ENCODE data around the gene C11orf52. TPM values are rescaled to one million over a fixed set of nuclear protein-coding genes. Genes with fewer than 3 reads are reported as not detected.
A peak's percentile ranks its signal among the peaks of the same experiment; 100 is the strongest.

Gene C11orf52
- total RNA-seq, 1 experiment from 2014 or later, result not detected

DNA sequence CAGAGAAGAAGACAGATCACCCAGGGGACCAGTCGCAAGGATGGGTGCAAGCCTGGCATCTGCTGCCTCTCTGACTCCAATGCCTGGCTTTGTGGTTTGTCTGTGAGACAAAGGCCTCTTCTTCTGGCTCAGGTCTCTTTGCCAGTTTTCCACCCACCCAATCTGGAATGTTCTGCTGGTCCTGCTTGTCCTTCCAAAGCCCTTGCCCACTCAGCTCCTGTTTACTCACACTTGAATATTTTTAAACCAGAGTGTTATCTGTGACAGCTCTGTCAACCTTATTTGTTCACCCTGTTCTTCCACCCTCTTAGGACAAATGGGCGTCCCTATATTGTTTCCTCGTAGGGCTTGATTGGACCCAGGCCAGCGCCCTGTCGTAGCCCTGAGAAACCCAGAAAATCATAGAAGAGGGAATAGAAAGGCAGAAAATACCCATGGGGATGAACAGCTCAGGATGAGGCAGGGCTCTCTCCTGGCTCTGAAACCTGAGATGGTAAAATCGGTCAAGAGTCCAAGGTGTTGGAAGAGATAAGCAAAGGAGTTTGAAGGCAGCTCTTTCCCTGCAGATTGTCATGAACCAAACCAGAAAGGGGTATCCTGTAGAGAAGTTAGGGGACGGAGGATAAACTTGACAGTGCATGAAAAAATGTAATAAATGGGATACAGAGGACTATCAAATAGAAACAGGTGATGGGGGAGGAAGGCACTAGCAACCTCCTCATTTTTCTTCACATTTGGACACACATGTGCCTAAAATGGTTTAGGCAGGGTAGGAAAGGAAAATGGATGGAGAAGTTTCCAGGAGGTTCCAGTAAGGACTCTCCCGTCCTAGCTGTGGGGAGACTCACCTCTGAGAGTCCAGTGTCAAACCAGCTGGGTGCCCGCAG is 7.8 kb upstream of the C11orf52 start:
- in situ Hi-C loops (cut with HindIII; ENCODE audit: low pct_unique_long_range_greater_than_20kb, low sequenced_read_pairs), result no loop called here

DNA sequence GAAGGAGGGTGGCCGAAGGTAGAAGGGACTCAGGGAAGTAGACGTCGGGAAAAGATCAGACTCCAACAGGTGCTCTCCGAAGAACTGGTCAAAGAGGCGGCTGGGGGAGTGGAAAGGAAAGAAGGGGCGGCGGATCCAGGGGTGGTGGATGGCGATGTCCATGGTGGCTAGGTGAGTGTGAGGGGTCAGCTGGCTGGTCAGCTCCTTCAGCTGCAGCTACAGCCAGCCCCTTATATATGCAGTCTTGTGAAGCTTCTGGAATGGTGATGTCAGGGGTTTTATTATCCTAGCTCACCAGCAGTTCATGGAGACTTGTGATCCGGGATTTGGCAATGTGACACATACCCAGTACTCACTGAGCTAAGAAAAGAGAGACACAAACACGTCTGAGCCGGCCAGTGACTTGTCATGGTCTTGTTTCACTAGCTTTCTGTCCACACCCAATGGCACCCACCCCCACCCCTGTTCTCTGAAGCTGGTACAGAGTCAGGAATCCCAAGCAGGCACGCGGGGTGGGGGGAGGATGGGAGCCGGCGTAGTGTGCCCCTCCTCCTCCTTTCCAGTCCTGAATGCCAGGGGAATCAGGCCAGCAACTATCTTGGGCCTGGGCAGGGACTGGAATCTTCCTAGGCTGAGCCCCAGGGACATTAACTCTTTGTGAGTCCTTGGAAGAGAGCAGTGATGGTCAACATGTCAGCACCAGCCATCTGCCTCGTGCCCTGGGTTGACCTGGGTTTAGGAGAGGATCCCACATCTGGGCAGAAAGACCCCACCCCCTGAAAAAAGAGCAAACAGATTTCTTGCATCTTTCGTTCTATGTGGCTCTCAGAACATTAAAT is 6.9 kb upstream of the C11orf52 start, which contains the start of gene CRYAB:
TSS of gene CRYAB (minus strand) at position 208 of the 839 bp plus-strand sequence. CDS start at position 162, 46 bp downstream.
- DNase-seq (ENCODE audit: low read depth, low spot score), result peak; percentile 49
- in situ Hi-C loops (cut with HindIII; ENCODE audit: low pct_unique_long_range_greater_than_20kb, low sequenced_read_pairs), result no loop called here

More for the DNA sequence above, 7.8 kb upstream of the C11orf52 start:
- peak; percentile 60 for DNase-seq (ENCODE audit: low read depth, low spot score)

DNA sequence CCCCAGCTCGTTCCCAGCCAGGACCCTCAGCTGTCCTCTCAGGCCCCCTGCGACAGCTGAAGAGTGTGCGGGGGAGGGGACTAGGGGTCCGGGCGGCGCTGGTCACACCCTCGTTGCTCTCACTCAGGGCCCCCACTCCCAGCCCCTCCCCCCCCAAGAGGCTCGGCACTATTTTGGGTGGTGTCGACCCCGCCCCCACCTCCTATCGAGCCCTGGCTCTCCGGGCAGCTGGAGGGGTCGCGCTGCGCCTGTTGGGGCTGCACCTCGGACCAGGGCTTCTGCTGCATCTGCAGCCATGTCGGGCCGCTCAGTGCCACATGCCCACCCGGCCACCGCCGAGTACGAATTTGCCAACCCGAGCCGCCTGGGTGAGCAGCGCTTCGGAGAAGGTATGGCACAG is 6.2 kb upstream of the C11orf52 start, which contains the start of gene HSPB2:
TSS of gene HSPB2 (plus strand) at position 200 of the 400 bp plus-strand sequence. CDS start at position 296, 96 bp downstream.
- in situ Hi-C loops (cut with HindIII; ENCODE audit: low pct_unique_long_range_greater_than_20kb, low sequenced_read_pairs), result no loop called here

DNA sequence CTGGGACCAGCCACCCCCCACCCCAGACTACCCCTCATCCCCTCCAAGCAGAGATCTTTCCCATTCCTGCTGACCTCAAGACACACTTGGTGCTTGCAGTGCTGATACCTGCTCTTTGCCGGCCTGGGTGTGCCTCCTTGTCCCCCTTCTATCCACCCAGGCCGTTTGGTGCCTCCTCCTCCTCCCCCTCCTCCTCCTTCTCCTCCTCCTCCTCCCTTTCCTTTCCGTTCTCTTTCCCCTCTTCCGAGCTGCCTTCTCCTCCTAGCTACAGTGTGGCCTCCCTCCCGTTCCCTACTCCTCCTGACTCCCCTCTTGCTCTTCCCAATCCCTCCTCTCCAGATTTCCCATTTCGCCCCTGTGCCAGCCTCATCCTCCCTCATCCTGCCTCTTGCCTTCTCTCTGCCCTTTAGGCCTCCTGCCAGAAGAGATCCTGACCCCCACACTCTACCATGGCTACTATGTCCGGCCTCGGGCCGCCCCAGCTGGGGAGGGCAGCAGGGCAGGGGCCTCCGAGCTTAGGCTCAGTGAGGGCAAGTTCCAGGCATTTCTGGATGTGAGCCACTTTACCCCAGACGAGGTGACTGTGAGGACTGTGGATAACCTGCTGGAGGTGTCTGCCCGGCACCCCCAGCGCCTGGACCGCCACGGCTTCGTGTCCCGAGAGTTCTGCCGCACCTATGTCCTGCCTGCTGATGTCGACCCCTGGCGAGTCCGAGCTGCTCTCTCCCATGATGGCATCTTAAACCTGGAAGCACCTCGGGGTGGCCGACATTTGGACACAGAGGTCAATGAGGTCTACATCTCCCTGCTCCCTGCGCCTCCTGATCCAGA is 5.5 kb upstream of the C11orf52 start:
- in situ Hi-C loops (cut with HindIII; ENCODE audit: low pct_unique_long_range_greater_than_20kb, low sequenced_read_pairs), result no loop called here
- DNase-seq (ENCODE audit: low read depth, low spot score), result no peak

More for the DNA sequence above, 6.2 kb upstream of the C11orf52 start, which contains the start of gene HSPB2:
- no peak for DNase-seq (ENCODE audit: low read depth, low spot score)

DNA sequence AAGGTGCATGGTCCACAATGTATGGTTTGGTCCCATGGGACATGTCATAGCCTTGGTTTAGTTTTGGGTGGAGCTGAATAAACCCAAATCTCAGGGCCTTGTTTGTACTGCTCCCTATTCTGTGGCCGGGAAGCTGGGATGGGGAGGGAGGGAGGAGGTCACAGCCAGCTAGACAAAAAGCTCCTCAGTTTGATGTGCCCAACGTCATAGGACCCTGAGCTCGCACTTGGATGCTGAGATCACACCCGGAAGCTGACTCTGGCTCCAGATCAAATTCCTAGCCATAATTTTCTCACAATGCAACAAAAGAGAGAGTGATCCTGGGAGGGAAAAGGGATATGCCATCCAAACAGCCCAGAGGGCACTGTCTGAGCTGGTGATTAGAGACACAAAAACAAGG is 4.7 kb upstream of the C11orf52 start:
- DNase-seq (ENCODE audit: low read depth, low spot score), result peak; percentile 88

DNA sequence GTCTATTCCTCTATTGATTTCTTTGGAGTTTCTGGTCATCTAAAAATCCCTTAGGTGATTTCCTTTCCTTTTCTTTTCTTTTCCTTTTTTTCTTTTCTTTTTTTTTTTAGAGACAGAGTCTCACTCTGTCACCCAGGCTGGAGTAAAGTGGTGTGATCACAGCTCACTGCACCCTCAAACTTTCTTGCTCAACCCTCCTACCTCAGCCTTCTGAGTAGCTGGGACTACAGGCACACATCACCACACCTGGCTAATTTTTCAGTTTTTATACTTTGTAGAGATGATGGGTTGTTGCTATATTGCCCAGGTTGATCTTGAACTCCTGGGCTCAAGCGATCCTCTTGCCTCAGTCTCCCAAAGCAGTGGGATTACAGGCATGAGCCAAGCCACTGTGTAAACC is 1.9 kb upstream of the C11orf52 start:
- in situ Hi-C loops (cut with HindIII; ENCODE audit: low pct_unique_long_range_greater_than_20kb, low sequenced_read_pairs), result no loop called here
- DNase-seq (ENCODE audit: low read depth, low spot score), result no peak

More for the DNA sequence above, 4.7 kb upstream of the C11orf52 start:
- in situ Hi-C loops (cut with HindIII; ENCODE audit: low pct_unique_long_range_greater_than_20kb, low sequenced_read_pairs), result no loop called here

DNA sequence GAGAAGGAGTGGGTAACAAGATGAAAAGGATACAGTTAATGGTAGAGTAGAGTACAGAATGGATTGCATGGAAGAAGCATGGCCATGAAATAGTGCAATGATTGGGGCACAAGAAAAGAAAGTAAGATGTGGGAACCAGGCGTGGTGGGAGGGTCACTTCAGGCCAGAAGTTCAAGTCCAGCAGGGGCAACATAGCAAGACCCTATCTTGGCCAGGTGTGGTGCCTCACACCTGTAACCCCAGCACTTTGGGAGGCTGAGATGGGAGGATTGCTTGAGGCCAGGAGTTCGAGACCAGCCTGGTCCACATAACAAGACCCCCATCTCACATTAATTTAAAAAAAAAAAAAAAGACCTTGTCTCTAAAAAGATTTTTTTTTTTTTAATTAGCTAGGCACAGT is 1.4 kb upstream of the C11orf52 start:
- in situ Hi-C loops (cut with HindIII; ENCODE audit: low pct_unique_long_range_greater_than_20kb, low sequenced_read_pairs), result no loop called here
- DNase-seq (ENCODE audit: low read depth, low spot score), result no peak

DNA sequence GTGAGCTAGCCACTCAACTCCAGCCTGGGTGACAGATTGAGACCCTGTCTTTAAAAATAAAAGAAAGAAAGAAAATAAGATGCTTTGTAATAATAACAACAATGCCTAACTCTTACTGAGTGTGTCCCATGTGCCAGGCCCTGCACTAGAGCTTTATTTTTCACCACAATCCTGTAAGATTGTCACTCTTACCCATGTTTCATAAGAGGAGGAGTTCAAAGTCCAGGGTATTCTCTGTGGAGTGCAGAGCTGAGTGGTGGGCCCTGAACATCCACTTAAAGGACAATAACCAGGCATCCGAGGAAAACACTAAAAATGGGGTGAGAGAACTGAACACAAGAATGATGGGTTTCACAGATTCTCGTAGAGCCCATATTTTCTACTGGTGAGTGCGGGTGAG is 925 bp upstream of the C11orf52 start:
- in situ Hi-C loops (cut with HindIII; ENCODE audit: low pct_unique_long_range_greater_than_20kb, low sequenced_read_pairs), result no loop called here

DNA sequence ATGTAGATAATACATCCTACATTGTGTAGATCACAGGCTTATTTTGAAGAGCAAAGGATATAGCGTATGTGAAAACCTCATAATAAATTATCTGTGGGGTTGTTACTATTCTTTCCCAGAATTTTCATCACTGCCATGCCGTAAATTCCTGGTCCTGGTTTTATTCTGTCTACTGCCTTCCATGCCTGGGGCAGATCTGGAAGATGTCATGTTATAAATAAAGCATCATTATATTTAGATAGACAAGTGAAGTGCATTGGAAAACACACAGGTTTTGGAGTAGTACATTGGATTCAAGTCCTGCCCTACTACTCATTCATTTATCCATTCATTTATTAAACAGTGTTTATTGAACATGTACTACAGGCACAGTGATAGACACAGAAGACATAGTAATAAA is 2.2 kb downstream of the C11orf52 start:
- no peak for DNase-seq (ENCODE audit: low read depth, low spot score)
- in situ Hi-C loops (cut with HindIII; ENCODE audit: low pct_unique_long_range_greater_than_20kb, low sequenced_read_pairs), result no loop called here

More for the DNA sequence above, 925 bp upstream of the C11orf52 start:
- no peak for DNase-seq (ENCODE audit: low read depth, low spot score)

DNA sequence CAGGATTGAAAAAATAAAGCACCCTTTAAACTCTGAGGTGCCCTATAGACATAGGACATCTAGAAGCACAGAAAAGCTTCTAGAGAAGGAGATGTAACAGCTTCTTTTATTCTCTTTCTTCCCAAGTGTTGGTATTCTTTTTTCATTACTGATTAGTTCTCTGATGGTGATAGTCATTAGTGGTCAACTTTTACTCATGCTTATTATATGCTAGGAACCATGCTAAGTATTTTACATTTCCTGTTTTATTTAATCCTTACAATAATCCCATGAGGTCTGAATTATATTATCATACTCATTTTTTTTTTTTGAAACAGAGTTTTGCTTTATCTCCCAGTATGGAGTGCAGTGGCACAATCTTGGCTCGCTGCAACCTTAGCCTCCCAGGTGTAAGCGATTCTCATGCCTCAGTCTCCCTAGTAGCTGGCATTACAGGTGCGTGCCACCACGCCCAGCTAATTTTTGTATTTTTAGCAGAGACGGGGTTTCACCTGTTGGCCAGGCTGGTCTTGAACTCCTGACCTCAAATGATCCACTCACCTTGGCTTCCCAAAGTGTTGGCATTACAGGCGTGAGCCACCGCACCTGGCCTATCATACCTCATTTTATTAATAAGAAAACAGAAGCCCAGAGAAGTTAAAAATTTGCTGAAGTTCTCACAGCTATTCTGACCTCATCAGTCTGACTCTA is 3.0 kb downstream of the C11orf52 start:
- DNase-seq (ENCODE audit: low read depth, low spot score), result no peak
- in situ Hi-C loops (cut with HindIII; ENCODE audit: low pct_unique_long_range_greater_than_20kb, low sequenced_read_pairs), result no loop called here

DNA sequence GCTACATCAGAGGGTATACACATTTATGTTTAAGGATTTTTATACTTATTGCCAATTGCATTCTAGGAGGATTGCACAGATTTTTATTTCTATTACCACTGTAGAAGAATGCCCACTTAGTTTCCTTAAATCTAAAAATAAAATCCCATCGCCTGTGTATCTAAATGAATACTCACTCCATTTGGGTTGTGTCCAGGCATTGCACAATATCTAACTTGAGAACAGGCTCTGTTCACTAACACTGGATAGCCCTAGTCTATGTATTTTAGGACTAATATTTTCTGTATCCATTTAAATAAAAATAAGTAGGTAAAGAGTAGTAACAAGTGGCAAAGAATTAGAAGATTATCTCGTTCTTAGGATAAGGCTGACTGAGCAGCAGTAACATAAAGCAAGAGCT is 4.1 kb downstream of the C11orf52 start:
- in situ Hi-C loops (cut with HindIII; ENCODE audit: low pct_unique_long_range_greater_than_20kb, low sequenced_read_pairs), result no loop called here
- peak; percentile 47 for DNase-seq (ENCODE audit: low read depth, low spot score)

DNA sequence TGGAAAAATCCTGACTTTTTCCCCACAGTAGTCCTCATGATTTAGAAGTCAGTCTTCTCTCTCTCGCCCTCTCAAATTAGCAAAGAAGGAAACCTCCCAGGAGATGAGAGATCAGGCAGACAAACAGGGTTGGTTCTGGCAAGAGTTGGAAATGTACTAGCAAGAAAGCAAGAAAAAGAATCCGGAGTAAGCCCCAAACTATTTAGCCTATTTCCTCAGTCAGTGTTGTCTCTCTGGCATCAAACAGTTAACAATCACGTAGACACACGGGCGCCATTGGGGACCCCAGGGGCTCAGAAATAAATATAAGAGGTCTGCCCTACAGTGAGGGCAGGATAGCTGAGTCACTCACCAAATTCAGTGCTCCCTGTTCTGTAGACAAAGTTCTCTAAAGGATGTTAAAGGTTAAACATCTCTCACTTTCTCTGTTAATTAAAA is 4.7 kb downstream of the C11orf52 start:
- no peak for DNase-seq (ENCODE audit: low read depth, low spot score)
- in situ Hi-C loops (cut with HindIII; ENCODE audit: low pct_unique_long_range_greater_than_20kb, low sequenced_read_pairs), result no loop called here

DNA sequence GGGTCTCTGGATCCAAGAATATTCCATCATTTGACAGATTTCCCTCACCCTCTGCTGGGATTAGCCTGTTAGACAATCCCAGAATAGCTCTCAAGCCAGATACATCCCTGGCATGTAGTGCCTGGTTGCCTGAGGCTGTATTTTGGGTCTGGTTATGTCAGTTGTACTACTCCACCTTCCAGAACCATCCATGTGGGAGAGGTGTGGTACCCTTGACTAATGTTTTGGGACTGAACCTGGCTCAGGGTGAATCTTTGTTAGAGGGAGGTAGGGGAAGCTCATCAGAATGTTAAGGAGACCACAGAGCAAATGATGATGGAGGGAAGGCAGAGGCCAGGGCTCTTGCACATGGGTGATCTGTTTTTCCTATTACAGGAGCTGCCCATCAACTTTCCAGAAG is 5.2 kb downstream of the C11orf52 start:
- no peak for DNase-seq (ENCODE audit: low read depth, low spot score)
- in situ Hi-C loops (cut with HindIII; ENCODE audit: low pct_unique_long_range_greater_than_20kb, low sequenced_read_pairs), result no loop called here

DNA sequence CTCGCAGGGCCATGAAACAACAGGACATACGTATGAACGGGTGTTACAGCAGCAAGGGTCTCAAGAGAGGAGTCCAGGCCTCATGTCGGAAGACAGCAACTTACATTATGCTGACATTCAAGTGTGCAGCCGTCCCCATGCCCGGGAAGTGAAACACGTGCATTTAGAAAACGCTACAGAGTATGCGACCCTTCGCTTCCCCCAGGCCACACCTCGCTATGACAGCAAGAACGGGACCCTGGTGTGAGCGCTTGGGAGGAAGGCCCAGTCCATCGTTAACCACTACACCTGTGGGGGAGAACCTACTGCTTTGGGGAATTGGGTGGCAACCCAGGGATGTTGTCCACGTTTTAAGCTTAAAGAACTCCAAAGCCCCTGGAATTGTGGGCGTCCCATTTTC is 7.2 kb downstream of the C11orf52 start:
- in situ Hi-C loops (cut with HindIII; ENCODE audit: low pct_unique_long_range_greater_than_20kb, low sequenced_read_pairs), result no loop called here
- DNase-seq (ENCODE audit: low read depth, low spot score), result no peak

DNA sequence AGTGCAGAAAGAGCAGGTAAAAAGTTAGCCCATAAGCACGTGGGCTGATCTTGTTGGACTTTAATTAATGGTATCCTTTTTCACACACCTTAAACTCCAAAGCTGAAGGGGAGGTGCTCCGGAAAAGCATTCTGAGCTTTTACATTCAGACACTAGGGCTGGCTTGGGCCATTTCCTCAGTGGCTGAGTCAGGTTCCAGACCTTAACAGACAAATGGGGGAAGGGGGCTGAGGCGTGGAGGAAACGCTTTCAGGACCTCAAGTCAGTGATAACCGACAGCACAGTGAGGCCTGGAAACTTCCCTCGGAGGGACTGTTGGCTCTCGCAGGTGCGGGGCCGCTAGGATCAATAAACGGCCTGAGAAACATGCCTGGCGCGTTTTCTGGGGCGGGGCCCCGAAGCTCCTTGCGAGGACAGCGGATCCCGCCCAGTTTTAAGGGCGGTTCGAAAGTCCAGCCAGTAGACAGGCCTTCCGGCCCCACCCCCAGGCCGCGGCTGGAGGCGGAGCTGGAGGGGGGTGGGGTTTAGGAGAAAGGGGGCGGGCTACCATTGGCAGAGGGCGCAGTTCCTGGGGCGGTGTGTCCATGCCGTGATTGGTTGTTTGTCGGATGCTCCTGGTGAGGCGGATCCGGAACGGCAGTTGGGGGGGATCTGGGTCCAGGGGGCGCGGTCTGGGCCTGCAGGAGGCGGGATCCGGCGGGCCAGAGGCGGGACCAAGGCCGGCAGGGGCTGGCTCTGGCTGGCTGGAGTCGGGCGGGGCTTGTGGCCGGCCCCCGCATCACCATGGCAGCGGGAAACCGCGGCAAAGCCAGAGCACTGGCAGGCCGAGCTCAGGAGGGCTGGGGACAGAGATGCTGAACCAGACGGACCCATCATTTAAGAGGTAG is 8.0 kb downstream of the C11orf52 start:
- DNase-seq (ENCODE audit: low read depth, low spot score), result peak; percentile 90
- in situ Hi-C loops (cut with HindIII; ENCODE audit: low pct_unique_long_range_greater_than_20kb, low sequenced_read_pairs), result no loop called here

DNA sequence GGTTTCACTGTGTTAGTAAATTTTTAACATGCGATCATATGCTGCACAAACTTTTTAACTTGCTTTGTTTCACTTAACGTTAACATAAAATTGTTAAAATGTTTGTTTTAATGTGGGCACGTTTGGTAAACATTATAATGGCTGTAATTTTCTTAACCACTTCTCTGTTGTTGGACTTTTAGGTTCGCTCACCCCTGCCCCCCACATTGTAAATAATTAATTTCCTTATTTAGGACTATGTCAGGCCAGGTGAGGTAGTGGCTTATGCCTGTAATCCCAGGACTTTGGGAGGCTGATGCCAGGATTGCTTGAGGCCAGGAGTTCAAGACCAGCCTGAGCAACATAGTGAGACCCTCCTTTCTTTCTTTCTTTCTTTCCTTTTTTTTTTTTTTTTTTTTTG is 11.8 kb downstream of the C11orf52 start:
- in situ Hi-C loops (cut with HindIII; ENCODE audit: low pct_unique_long_range_greater_than_20kb, low sequenced_read_pairs), result no loop called here
- DNase-seq (ENCODE audit: low read depth, low spot score), result no peak

Data from SK-MEL-5 (cell line).